ENCODE measurements around the gene MRPS22. TPM values are rescaled to one million over a fixed set of nuclear protein-coding genes. Genes with fewer than 3 reads are reported as not detected.

The MRPS22 gene
- total and polyA plus RNA-seq, 2 of the 8 experiments (the other 6 are each of a cell fraction or from before 2014, with no cell fraction given) = 28.3 to 45.8 TPM

DNA sequence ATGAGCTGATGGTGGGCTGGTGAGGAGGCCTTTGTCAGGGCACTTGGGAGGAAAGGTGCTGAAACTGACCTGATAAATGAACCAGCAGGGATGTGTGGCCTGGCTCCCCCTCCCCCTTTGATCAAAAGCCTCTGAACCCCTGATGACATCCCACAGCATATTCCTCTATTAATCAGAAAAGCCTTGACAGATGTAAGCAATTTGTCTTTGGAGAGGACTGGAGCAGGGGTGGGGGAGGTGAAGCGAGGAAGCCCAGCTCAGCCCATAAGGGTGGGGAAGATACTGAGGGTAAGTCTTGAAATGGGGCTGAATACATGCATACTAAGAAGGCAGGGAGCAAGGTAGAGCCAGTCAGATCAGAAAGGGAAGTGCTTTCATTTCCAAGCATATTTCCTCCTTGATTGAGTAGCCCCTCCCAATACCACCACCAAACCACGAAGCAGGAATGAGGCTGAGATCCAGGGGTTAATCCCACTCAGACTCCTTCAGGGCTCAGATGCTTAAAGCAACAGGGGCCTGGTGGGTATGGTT, 34.7 kb upstream of the MRPS22 start (continued):
- TF ChIP-seq, protein P1, sequence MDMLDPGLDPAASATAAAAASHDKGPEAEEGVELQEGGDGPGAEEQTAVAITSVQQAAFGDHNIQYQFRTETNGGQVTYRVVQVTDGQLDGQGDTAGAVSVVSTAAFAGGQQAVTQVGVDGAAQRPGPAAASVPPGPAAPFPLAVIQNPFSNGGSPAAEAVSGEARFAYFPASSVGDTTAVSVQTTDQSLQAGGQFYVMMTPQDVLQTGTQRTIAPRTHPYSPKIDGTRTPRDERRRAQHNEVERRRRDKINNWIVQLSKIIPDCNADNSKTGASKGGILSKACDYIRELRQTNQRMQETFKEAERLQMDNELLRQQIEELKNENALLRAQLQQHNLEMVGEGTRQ (IDR thresholded peaks at IDR 0.05; ENCODE audit: low read length) = no peak
- no peak for TF ChIP-seq TEAD4 (IDR thresholded peaks at IDR 0.05; ENCODE audit: low read depth, low read length)

Data from H1 (cell line).